KOPT-K1 (cell line): ENCODE data around the gene ACTR2.
A peak's percentile ranks its signal among the peaks of the same experiment; 100 is the strongest.
"Not testable (repeated sequence)": the region's sequence is repeated elsewhere in the genome, so short reads cannot be mapped to it uniquely, and the experiment has no call there.

Experiments
- H3K27ac ChIP-seq: fragments of 200-600 bp; sonication (generic); 2 replicates; pipeline ENCODE4 v1.5.1; 2016; ENCODE audit warnings: antibody characterized with exemption, mild to moderate bottlenecking, low read depth, low read length; ENCODE audit not compliant: poor library complexity, severe bottlenecking
- H3K36me3 ChIP-seq: fragments of 200-600 bp; sonication (generic); 2 replicates; pipeline ENCODE4 v1.5.1; 2017; ENCODE audit warnings: antibody characterized with exemption, mild to moderate bottlenecking, low read length, moderate library complexity; ENCODE audit not compliant: insufficient read depth
- H3K9me3 ChIP-seq: fragments of 200-600 bp; sonication (generic); 2 replicates; pipeline ENCODE4 v1.5.1; 2017; ENCODE audit warnings: antibody characterized with exemption, low read length, mild to moderate bottlenecking; ENCODE audit not compliant: insufficient read depth, poor library complexity, severe bottlenecking

Gene ACTR2

GRCh38 chr2:65227456-65228262 lies at the start of gene ACTR2:
TSS of gene ACTR2 (plus strand) at chr2:65227831. CDS start at chr2:65227910, 79 bp downstream.
- H3K36me3 ChIP-seq, result peaks cover 28% of the 10 kb centered on the region

GRCh38 chr2:65182570-65182969 lies 45.1 kb upstream of the ACTR2 start:
- Histone ChIP-seq H3K27ac (no peak overlapping the region), H3K36me3 (no peaks in the 10 kb centered on the region), H3K9me3 (no peaks in the 10 kb centered on the region)

More at GRCh38 chr2:65227456-65228262, at the start of gene ACTR2:
- Histone ChIP-seq H3K9me3 (no peaks in the 10 kb centered on the region), H3K27ac (peak within 1 kb of the TSS; percentile 93)

- H3K27ac ChIP-seq, H3K36me3 ChIP-seq, H3K9me3 ChIP-seq: not testable (repeated sequence)
Observed at GRCh38 chr2:65183406-65183805, 44.2 kb upstream of the ACTR2 start.

- Histone ChIP-seq H3K9me3 (no peaks in the 10 kb centered on the region), H3K27ac (no peak overlapping the region), H3K36me3 (no peaks in the 10 kb centered on the region)
Observed at GRCh38 chr2:65185012-65185411, 42.6 kb upstream of the ACTR2 start.

- Histone ChIP-seq H3K9me3 (no peaks in the 10 kb centered on the region), H3K27ac (no peak overlapping the region), H3K36me3 (no peaks in the 10 kb centered on the region)
Observed at GRCh38 chr2:65186093-65186868, 41.4 kb upstream of the ACTR2 start.

- H3K9me3 ChIP-seq, result no peaks in the 10 kb centered on the region
- no peaks in the 10 kb centered on the region for H3K36me3 ChIP-seq
- no peak overlapping the region for H3K27ac ChIP-seq
Observed at GRCh38 chr2:65186872-65187851, 40.5 kb upstream of the ACTR2 start.

- H3K9me3 ChIP-seq, result no peaks in the 10 kb centered on the region
Observed at GRCh38 chr2:65193446-65193845, 34.2 kb upstream of the ACTR2 start.

GRCh38 chr2:65198737-65199136 lies 28.9 kb upstream of the ACTR2 start:
- H3K9me3 ChIP-seq, result no peaks in the 10 kb centered on the region
- no peaks in the 10 kb centered on the region for H3K36me3 ChIP-seq
- H3K27ac ChIP-seq, result no peak overlapping the region

More at GRCh38 chr2:65193446-65193845, 34.2 kb upstream of the ACTR2 start:
- Histone ChIP-seq H3K27ac (no peak overlapping the region), H3K36me3 (no peaks in the 10 kb centered on the region)

- no peaks in the 10 kb centered on the region for H3K36me3 ChIP-seq
- no peak overlapping the region for H3K27ac ChIP-seq
- H3K9me3 ChIP-seq, result no peaks in the 10 kb centered on the region
Observed at GRCh38 chr2:65199166-65199565, 28.5 kb upstream of the ACTR2 start.

- no peaks in the 10 kb centered on the region for H3K36me3 ChIP-seq
- H3K9me3 ChIP-seq, result no peaks in the 10 kb centered on the region
- H3K27ac ChIP-seq, result no peak overlapping the region
Observed at GRCh38 chr2:65199891-65200290, 27.7 kb upstream of the ACTR2 start.

GRCh38 chr2:65204461-65205210 lies 23.0 kb upstream of the ACTR2 start:
- Histone ChIP-seq H3K9me3 (no peaks in the 10 kb centered on the region), H3K36me3 (no peaks in the 10 kb centered on the region)

GRCh38 chr2:65212115-65212514 lies 15.5 kb upstream of the ACTR2 start:
- Histone ChIP-seq H3K9me3 (no peaks in the 10 kb centered on the region), H3K36me3 (no peaks in the 10 kb centered on the region), H3K27ac (no peak overlapping the region)

More at GRCh38 chr2:65204461-65205210, 23.0 kb upstream of the ACTR2 start:
- H3K27ac ChIP-seq, result peak overlapping the region; percentile 48

GRCh38 chr2:65212619-65213018 lies 15.0 kb upstream of the ACTR2 start:
- H3K9me3 ChIP-seq, result no peaks in the 10 kb centered on the region

GRCh38 chr2:65213035-65213434 lies 14.6 kb upstream of the ACTR2 start:
- no peaks in the 10 kb centered on the region for H3K9me3 ChIP-seq
- H3K36me3 ChIP-seq, result no peaks in the 10 kb centered on the region
- H3K27ac ChIP-seq, result no peak overlapping the region

More at GRCh38 chr2:65212619-65213018, 15.0 kb upstream of the ACTR2 start:
- no peak overlapping the region for H3K27ac ChIP-seq
- no peaks in the 10 kb centered on the region for H3K36me3 ChIP-seq
